ENCODE results near the gene RITA1.

RITA1 gene

GRCh38 chr12:113191227-113191626, 5.7 kb downstream of the RITA1 start:
- DNase-seq (ENCODE audit: insufficient read length, low spot score) (no peak), FAIRE-seq (no peak)
- no peak for TF ChIP-seq CTCF (IDR thresholded peaks at IDR 0.05; ENCODE audit: insufficient read depth, missing control alignments)

DNA sequence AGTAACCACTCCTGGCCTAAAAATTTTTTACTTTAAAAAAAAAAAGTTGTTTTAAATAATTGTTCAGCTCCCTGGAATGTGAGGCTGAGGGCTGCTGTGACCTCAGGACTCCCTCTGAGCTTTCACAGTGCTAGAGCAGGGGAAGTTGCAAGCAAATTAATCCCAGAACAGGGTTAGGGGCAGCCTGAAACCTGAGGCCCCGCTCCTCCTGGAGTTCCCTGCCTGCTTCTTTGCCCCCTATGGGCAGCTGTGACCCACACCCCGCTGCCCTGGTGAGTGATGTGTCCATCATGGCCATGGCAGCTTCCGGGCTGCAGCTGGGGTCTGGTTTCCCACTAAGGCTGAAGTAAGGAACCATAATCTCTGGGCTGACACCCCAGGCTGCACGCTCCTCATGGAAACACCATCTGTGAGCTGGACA, 9.5 kb downstream of the RITA1 start:
- FAIRE-seq (no peak), DNase-seq (ENCODE audit: insufficient read length, low spot score) (no peak)
- TF ChIP-seq CTCF (IDR thresholded peaks at IDR 0.05; ENCODE audit: insufficient read depth, missing control alignments): no peak

- TF ChIP-seq CTCF (IDR thresholded peaks at IDR 0.05; ENCODE audit: insufficient read depth, missing control alignments): no peak
- DNase-seq (ENCODE audit: insufficient read length, low spot score): no peak
- FAIRE-seq: no peak
These were observed 10.1 kb downstream of the RITA1 start for GRCh38 chr12:113195598-113195997.

GRCh38 chr12:113196582-113196981, 11.1 kb downstream of the RITA1 start:
- FAIRE-seq: no peak
- DNase-seq (ENCODE audit: insufficient read length, low spot score): no peak
- TF ChIP-seq CTCF (IDR thresholded peaks at IDR 0.05; ENCODE audit: insufficient read depth, missing control alignments): no peak

DNA sequence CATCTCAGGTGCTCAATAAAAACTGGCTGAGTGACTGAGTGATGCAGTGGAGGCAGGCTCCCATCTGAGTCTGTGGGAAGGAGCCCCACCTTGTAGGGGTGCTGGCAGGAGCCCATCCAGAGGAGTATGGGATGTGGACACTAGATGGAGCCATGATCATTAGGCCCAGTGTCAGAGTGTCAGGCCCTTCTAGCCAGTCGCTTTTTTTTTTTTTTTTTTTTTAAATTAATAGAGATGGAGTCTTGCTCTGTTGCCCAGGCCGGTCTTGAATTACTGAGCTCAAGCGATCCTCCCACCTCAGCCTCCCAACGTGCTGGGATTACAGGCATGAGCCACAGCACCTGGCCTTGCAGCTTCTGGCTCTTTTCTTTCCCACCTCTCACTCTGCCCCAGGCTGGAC, 11.5 kb downstream of the RITA1 start:
- no peak for FAIRE-seq
- peak; percentile 44 for TF ChIP-seq CTCF (IDR thresholded peaks at IDR 0.05; ENCODE audit: insufficient read depth, missing control alignments)
- peak; percentile 62 for DNase-seq (ENCODE audit: insufficient read length, low spot score)

GRCh38 chr12:113197518-113198077, 12.1 kb downstream of the RITA1 start:
- no peak for DNase-seq (ENCODE audit: insufficient read length, low spot score)
- no peak for FAIRE-seq
- TF ChIP-seq CTCF (IDR thresholded peaks at IDR 0.05; ENCODE audit: insufficient read depth, missing control alignments): no peak

DNA sequence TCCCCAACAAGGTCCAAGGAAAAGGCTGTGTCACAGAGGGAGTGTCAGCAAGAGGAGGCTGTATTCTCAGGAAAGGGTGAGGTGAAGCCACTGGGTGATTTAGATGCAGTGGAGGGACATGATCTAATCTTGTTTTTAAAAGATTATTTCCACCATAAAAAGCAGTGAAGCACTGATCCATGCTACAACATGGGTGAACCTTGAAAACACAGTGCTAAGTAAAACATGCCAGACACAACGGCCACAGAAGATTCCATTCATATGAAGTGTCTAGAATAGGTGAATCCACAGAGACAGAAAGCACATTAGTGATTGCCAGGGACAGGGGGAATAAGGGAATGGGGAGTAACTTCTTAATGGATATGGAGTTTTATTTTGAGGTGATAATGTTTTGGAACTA, 12.8 kb downstream of the RITA1 start:
- no peak for TF ChIP-seq CTCF (IDR thresholded peaks at IDR 0.05; ENCODE audit: insufficient read depth, missing control alignments)
- DNase-seq (ENCODE audit: insufficient read length, low spot score): no peak
- no peak for FAIRE-seq
